ENCODE results near the gene NDUFS7. TPM values are rescaled to one million over a fixed set of nuclear protein-coding genes. Genes with fewer than 3 reads are reported as not detected.
A peak's percentile ranks its signal among the peaks of the same experiment; 100 is the strongest.

NDUFS7 gene
- total and polyA plus RNA-seq, 2 donors = 26.4 to 173 TPM

- no peaks in the 10 kb centered on the region for H3K36me3 ChIP-seq (ENCODE audit: insufficient read depth)
- H3K4me1 ChIP-seq (ENCODE audit: insufficient read depth) = no peaks in the 10 kb centered on the region
- H3K4me3 ChIP-seq (ENCODE audit: low read depth, low read length) = no peak overlapping the region
- no peak for DNase-seq (ENCODE audit: extremely low spot score)
- WGBS = 78% methylated on average over 52 of the region's 52 CpGs
- H3K27ac ChIP-seq (ENCODE audit: low read depth) = no peak overlapping the region
These were observed 11.7 kb downstream of the NDUFS7 start for GRCh38 chr19:1395194-1396018.

- WGBS = 41% methylated on average over 25 of the region's 25 CpGs
- no peaks in the 10 kb centered on the region for H3K36me3 ChIP-seq (ENCODE audit: insufficient read depth)
- H3K4me3 ChIP-seq (ENCODE audit: low read depth, low read length) = no peak overlapping the region
- DNase-seq (ENCODE audit: extremely low spot score) = no peak
- H3K4me1 ChIP-seq (ENCODE audit: insufficient read depth) = no peaks in the 10 kb centered on the region
- no peak overlapping the region for H3K27ac ChIP-seq (ENCODE audit: low read depth)
These were observed 12.5 kb downstream of the NDUFS7 start for GRCh38 chr19:1396019-1396767.

- Histone ChIP-seq H3K4me1 (ENCODE audit: insufficient read depth) (no peaks in the 10 kb centered on the region), H3K27ac (ENCODE audit: low read depth) (no peak overlapping the region), H3K4me3 (ENCODE audit: low read depth, low read length) (no peak overlapping the region), H3K36me3 (ENCODE audit: insufficient read depth) (no peaks in the 10 kb centered on the region)
- no peak for DNase-seq (ENCODE audit: extremely low spot score)
- WGBS = 69% methylated on average over 42 of the region's 42 CpGs
These were observed 13.3 kb downstream of the NDUFS7 start for GRCh38 chr19:1396768-1397679.

GRCh38 chr19:1397838-1398237 lies 14.1 kb downstream of the NDUFS7 start:
- WGBS = 92% methylated on average over 9 of the region's 9 CpGs
- no peaks in the 10 kb centered on the region for H3K36me3 ChIP-seq (ENCODE audit: insufficient read depth)
- H3K4me1 ChIP-seq (ENCODE audit: insufficient read depth) = no peaks in the 10 kb centered on the region
- H3K4me3 ChIP-seq (ENCODE audit: low read depth, low read length) = no peak overlapping the region
- no peak for DNase-seq (ENCODE audit: extremely low spot score)
- H3K27ac ChIP-seq (ENCODE audit: low read depth) = no peak overlapping the region

- Histone ChIP-seq H3K4me3 (ENCODE audit: low read depth, low read length) (no peak overlapping the region), H3K27ac (ENCODE audit: low read depth) (no peak overlapping the region), H3K4me1 (ENCODE audit: insufficient read depth) (no peaks in the 10 kb centered on the region), H3K36me3 (ENCODE audit: insufficient read depth) (no peaks in the 10 kb centered on the region)
- WGBS = 92% methylated on average over 19 of the region's 19 CpGs
- no peak for DNase-seq (ENCODE audit: extremely low spot score)
These were observed 15.4 kb downstream of the NDUFS7 start for GRCh38 chr19:1399079-1399478.

GRCh38 chr19:1399745-1400144 lies 16.0 kb downstream of the NDUFS7 start:
- Histone ChIP-seq H3K4me1 (ENCODE audit: insufficient read depth) (no peaks in the 10 kb centered on the region), H3K36me3 (ENCODE audit: insufficient read depth) (no peaks in the 10 kb centered on the region), H3K4me3 (ENCODE audit: low read depth, low read length) (no peak overlapping the region), H3K27ac (ENCODE audit: low read depth) (no peak overlapping the region)
- 95% methylated on average over 15 of the region's 15 CpGs for WGBS
- DNase-seq (ENCODE audit: extremely low spot score) = no peak

- no peaks in the 10 kb centered on the region for H3K36me3 ChIP-seq (ENCODE audit: insufficient read depth)
- H3K4me3 ChIP-seq (ENCODE audit: low read depth, low read length) = peak overlapping the region; percentile 64
- 22% methylated on average over 36 of the region's 36 CpGs for WGBS
- no peak for DNase-seq (ENCODE audit: extremely low spot score)
- H3K27ac ChIP-seq (ENCODE audit: low read depth) = no peak overlapping the region
- H3K4me1 ChIP-seq (ENCODE audit: insufficient read depth) = no peaks in the 10 kb centered on the region
These were observed 16.8 kb downstream of the NDUFS7 start for GRCh38 chr19:1400281-1401137.

GRCh38 chr19:1401138-1401888 lies 17.6 kb downstream of the NDUFS7 start, which contains the start of gene GAMT:
Gene GAMT, minus strand, starts transcription at chr19:1401542. Its CDS starts 66 bp downstream, at chr19:1401476.
- Histone ChIP-seq H3K27ac (ENCODE audit: low read depth) (no peak within 1 kb of the TSS), H3K4me3 (ENCODE audit: low read depth, low read length) (peak within 1 kb of the TSS; percentile 64), H3K36me3 (ENCODE audit: insufficient read depth) (no peaks in the 10 kb centered on the region), H3K4me1 (ENCODE audit: insufficient read depth) (no peaks in the 10 kb centered on the region)
- no peak for DNase-seq (ENCODE audit: extremely low spot score)
- 1% methylated on average over 87 of the region's 87 CpGs for WGBS

- Histone ChIP-seq H3K36me3 (ENCODE audit: insufficient read depth) (no peaks in the 10 kb centered on the region), H3K4me1 (ENCODE audit: insufficient read depth) (no peaks in the 10 kb centered on the region), H3K27ac (ENCODE audit: low read depth) (no peak overlapping the region), H3K4me3 (ENCODE audit: low read depth, low read length) (no peak overlapping the region)
- no peak for DNase-seq (ENCODE audit: extremely low spot score)
- WGBS = 63% methylated on average over 11 of the region's 11 CpGs
These were observed 18.1 kb downstream of the NDUFS7 start for GRCh38 chr19:1401889-1402217.

GRCh38 chr19:1402411-1403070 lies 18.8 kb downstream of the NDUFS7 start:
- WGBS = 65% methylated on average over 25 of the region's 25 CpGs
- H3K27ac ChIP-seq (ENCODE audit: low read depth) = no peak overlapping the region
- H3K4me1 ChIP-seq (ENCODE audit: insufficient read depth) = no peaks in the 10 kb centered on the region
- no peak overlapping the region for H3K4me3 ChIP-seq (ENCODE audit: low read depth, low read length)
- H3K36me3 ChIP-seq (ENCODE audit: insufficient read depth) = no peaks in the 10 kb centered on the region
- no peak for DNase-seq (ENCODE audit: extremely low spot score)

- peak overlapping the region; percentile 40 for H3K4me3 ChIP-seq (ENCODE audit: low read depth, low read length)
- peak; percentile 92 for DNase-seq (ENCODE audit: extremely low spot score)
- no peaks in the 10 kb centered on the region for H3K36me3 ChIP-seq (ENCODE audit: insufficient read depth)
- under 1% methylated on average over 72 of the region's 72 CpGs for WGBS
- H3K27ac ChIP-seq (ENCODE audit: low read depth) = peak overlapping the region; percentile 52
- peaks cover 2% of the 10 kb centered on the region for H3K4me1 ChIP-seq (ENCODE audit: insufficient read depth)
These were observed 23.2 kb downstream of the NDUFS7 start for GRCh38 chr19:1406774-1407527.

Measured in urinary bladder (tissue), 4 donors.